ENCODE measurements around the gene CDKL4.
"Not testable (repeated sequence)": the region's sequence is repeated elsewhere in the genome, so short reads cannot be mapped to it uniquely, and the experiment has no call there.

CDKL4 gene

DNA sequence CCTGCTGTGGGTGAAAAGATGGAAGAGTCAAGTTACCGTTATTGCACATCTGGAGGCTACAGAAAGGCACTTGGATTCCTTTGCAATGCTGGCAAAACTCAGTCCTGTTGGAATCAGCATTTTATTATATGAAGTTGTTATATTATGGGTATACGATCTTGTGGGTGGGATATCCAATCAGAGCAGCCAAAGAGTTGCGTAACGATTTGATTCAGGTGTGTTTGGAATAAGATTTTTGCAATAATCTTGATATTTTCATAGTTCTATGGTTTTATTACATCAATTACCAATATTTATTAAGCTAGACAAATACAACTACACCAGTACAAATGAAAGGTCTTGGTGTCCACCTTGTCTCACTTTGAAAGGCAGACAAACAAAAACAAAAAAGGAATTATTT is 65.0 kb downstream of the CDKL4 start:
- no peak for DNase-seq (ENCODE audit: low spot score)

DNA sequence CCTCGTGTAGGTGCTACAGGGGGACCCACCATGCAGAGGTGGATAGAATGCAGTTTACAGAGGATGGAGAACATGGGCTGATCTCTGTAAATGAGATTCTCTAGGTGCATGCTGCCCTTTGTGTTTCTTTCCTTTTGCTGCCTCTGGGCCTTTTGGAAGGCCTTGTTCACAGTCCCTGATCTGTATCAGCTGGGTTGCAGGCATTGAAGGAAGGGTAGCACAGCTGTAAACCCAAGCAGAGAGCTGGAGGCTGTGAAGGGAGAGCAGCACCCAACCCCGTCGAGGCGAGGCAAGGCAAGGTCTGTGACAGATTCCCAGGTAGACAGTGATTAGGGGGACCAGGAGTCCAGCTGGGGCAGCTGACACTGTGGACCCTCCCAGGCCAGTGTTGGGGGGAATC is 66.8 kb downstream of the CDKL4 start:
- no peak for DNase-seq (ENCODE audit: low spot score)

GRCh38 chr2:39175026-39175812 is 68.6 kb downstream of the CDKL4 start:
- no peak for DNase-seq (ENCODE audit: low spot score)

DNA sequence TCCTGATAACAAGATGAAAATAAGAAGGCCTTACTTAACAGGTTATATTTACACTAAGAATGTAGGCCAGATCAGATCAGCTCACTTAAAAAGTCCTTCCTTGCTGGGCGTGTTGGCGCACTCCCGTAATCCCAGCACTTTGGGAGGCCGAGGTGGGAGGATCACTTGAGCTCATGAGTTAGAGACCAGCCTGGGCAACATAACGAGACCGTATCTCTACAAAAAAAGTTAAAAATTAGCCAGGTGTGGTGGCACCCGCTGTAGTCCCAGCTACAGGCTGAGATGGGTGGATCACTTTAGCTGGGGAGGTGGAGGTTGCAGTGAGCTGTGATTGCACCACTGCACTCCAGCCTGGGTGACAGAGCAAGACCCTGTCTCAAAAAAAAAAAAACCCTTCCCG is 69.7 kb downstream of the CDKL4 start:
- no peak for DNase-seq (ENCODE audit: low spot score)

DNA sequence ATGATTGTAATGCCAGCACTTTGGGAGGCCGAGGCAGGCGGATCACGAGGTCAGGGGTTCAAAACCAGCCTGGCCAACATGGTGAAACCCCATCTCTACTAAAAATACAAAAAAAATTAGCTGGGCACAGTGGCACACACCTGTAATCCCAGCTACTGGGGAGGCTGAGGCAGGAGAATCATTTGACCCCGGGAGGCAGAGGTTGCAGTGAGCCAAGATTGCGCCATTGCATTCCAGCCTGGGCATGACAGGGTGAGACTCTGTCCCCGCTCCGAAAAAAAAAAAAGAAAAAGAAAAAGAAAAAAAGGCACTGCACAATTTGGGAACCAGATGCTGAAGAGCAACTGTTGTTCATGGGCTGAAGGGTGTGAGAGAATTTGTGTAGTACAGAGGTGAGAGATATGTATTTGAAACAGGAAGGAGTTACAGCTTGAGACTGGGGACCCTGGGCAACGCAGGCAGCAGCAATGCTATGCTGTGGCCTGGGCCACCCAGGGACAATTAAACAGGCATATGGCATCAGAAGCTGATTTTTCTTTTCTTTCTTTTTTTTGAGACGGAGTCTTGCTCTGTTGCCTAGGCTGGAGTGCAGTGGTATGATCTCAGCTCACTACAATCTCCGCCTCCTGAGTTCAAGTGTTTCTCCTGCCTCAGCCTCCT is 71.6 kb downstream of the CDKL4 start:
- DNase-seq (ENCODE audit: low spot score): not testable (repeated sequence)

DNA sequence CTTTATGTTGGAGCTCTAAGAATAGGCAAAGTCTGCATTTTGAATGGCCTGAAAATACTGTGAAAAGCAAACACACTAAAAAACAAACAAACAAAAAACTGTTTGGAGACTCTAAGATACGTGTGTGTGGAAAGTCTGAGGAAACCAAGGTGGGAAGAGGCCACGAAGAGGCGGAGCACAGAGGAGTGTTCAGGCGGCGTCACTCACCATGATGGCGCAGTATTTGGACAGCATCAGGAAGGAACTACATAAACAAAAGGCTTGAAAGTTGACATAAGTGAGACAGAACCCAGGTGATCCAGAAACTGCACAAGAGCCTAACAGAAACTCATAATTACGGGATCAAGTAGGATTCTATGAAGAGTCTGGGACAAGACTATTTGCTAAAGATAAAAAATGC is 72.1 kb downstream of the CDKL4 start:
- DNase-seq (ENCODE audit: low spot score): no peak

- DNase-seq (ENCODE audit: low spot score): no peak
Measured at GRCh38 chr2:39164089-39164488, 79.7 kb downstream of the CDKL4 start.

- no peak for DNase-seq (ENCODE audit: low spot score)
Measured at GRCh38 chr2:39160982-39161381, 82.8 kb downstream of the CDKL4 start.

DNA sequence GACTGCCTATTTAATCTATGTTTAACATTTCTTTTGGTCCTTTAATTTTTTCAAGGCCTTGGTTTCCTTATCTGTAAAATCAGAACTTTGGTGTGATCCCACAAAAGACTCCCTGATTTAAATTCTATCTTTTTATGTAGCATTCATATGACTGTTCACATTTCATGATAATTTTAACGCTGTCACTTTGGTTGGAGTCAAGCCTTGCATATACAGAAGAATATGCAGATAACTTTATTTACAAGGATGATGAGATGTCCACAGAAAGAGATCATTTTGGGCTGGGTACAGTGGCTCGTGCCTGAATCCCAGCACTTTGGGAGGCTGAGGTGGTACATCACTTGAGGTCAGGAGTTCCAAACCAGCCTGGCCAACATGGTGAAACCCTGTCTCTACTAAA is 84.5 kb downstream of the CDKL4 start:
- DNase-seq (ENCODE audit: low spot score): no peak

GRCh38 chr2:39158351-39158750 is 85.4 kb downstream of the CDKL4 start:
- no peak for DNase-seq (ENCODE audit: low spot score)

DNA sequence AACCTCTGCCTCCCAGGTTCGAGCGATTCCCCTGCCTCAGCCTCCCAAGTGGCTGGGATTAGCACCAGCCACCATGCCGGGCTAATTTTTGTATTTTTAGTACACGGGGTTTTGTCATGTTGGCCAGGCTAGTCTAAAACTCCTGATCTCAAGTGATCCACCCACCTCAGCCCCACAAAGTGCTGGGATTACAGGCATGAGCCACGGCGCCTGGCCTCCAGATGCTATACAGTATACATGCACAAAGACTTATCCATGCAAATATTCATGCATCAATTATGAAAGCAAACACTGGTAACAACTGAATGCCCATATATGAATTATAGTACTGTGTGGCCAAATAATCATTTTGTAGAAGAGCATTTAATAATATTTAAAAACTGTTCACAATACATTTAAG is 86.9 kb downstream of the CDKL4 start:
- no peak for DNase-seq (ENCODE audit: low spot score)

DNA sequence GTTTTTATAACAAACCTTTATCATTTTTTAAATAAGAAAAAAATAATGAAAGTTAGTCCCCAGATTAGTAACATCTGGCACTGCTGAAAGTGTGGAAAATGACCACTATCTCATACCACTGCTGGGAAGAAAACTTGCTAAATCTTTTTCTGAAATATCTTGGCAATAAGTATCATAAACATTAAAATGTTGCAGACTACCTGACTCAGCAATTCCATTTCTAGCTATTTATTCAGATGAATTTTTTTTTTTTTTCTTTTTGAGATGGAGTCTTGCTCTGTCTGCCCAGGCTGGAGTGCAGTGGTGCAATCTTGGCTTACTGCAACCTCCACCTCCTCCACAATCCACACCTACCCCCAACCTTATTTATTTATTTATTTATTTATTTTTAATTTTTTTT is 87.7 kb downstream of the CDKL4 start:
- DNase-seq (ENCODE audit: low spot score): no peak

DNA sequence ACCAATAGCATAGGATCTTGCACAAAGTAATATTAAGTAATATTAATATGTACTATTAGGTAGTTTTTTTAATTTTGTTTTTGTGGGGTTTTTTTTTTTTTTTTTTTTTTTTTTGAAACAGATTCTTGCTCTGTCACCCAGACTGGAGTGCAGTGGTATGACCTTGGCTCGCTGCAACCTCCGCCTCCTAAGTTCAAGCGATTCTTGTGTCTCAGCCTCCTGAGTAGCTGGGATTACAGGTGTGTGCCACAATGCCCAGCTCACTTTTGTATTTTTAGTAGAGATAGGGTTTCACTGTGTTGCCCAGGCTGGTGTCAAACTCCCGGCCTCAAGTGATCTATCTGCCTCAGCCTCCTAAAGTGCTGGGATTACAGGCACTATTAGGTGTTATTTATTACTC is 88.2 kb downstream of the CDKL4 start:
- not testable (repeated sequence) for DNase-seq (ENCODE audit: low spot score)

DNA sequence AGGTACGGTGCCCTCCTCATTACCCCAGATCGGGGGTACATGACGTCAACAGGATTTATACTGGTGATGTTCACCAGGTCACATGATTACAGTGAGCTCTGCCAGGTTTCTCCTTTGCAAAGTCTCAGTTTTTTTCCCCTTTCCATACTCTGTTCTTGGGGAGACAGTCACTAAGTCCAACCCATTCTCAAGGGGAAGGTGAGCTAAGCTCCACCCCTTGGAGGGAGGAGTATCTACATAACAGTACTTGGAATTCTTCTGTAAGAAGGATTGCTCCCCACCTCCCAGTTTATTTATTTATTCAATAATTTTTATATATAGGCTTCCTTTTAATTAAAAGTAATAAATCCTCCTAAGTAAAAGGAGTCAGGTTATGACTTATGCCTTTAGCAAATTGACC is 88.8 kb downstream of the CDKL4 start:
- DNase-seq (ENCODE audit: low spot score): no peak

DNA sequence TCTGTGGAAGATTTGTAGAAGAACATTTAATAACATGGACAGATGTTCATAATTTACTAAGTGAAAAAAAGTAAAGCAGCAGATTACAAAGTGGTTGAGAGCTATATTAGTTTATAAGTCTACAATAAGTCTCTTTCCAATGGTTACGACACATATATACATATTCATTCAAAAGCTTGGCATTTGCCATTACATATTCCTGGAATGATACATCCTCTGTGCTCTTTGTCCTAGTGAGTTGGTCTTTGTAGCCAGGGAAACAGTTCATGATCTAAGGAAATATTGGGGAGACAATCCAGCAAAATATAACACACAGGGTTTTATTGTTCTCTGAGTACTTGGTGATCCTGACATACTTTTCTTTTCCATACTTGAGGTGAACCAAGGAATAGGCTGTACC is 90.5 kb downstream of the CDKL4 start:
- DNase-seq (ENCODE audit: low spot score): no peak

DNA sequence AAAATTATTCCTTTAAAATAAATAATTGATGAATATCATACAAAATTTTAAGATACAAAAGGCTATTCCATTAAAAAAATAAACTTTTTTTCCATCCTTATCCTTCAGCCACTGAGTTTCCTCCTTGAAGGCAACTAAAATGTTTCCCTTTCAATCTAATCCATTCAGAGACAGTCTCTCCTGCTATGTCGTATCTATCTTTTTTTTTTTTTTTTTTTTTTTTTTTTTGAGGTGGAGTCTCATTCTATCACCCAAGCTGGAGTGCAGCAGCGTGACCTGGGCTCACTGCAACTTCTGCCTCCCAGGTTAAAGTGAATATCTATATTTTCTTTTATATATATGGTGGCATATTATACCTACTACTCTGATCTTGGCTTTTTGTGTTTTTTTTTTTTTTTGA is 91.3 kb downstream of the CDKL4 start:
- no peak for DNase-seq (ENCODE audit: low spot score)

- no peak for DNase-seq (ENCODE audit: low spot score)
Measured at GRCh38 chr2:39150890-39151497, 92.8 kb downstream of the CDKL4 start.

- DNase-seq (ENCODE audit: low spot score): no peak
Measured at GRCh38 chr2:39150102-39150562, 93.6 kb downstream of the CDKL4 start.

GRCh38 chr2:39146630-39147029 is 97.1 kb downstream of the CDKL4 start:
- no peak for DNase-seq (ENCODE audit: low spot score)

GRCh38 chr2:39145906-39146421 is 97.8 kb downstream of the CDKL4 start:
- no peak for DNase-seq (ENCODE audit: low spot score)

DNA sequence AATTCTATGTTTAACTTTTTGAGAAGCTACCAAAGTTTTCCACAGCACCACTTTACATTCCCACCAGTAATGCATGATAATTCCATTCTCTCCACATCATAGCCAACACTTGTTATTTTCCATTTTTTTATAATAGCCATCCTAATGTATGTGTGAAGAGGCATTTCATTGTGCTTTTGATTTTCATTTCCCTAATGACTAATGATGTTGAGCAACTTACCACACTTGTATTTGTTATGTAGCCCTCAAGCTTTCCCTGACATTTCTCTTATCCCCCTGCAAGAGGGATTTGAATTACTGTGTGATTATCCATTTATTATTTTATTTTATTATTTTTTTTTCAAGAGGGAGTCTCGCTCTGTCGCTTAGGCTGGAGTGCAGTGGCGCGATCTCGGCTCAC is 99.4 kb downstream of the CDKL4 start:
- no peak for DNase-seq (ENCODE audit: low spot score)

- no peak for DNase-seq (ENCODE audit: low spot score)
Measured at GRCh38 chr2:39142904-39143605, 100.7 kb downstream of the CDKL4 start.
